ENCODE measurements around the gene DCST2.
"Not testable (repeated sequence)": the region's sequence is repeated elsewhere in the genome, so short reads cannot be mapped to it uniquely, and the experiment has no call there.

Gene DCST2

GRCh38 chr1:154987326-154987725 is 46.3 kb downstream of the DCST2 start:
- no peak for FAIRE-seq
- DNase-seq (ENCODE audit: extremely low spot score, insufficient read length, low read depth) = no peak

- FAIRE-seq; DNase-seq (ENCODE audit: extremely low spot score, insufficient read length, low read depth): not testable (repeated sequence)
Measured at GRCh38 chr1:154986736-154987135, 46.8 kb downstream of the DCST2 start.

GRCh38 chr1:154983776-154984466 is 49.7 kb downstream of the DCST2 start:
- DNase-seq (ENCODE audit: extremely low spot score, insufficient read length, low read depth) (no peak), FAIRE-seq (no peak)

GRCh38 chr1:154982897-154983648 is 50.5 kb downstream of the DCST2 start, which contains the start of gene FLAD1:
FLAD1 (plus strand) TSS chr1:154983344; CDS start chr1:154983695, 351 bp downstream.
- peak; percentile 95 for FAIRE-seq
- DNase-seq (ENCODE audit: extremely low spot score, insufficient read length, low read depth) = peak; percentile 94

GRCh38 chr1:154982341-154982740 is 51.2 kb downstream of the DCST2 start:
- no peak for FAIRE-seq
- no peak for DNase-seq (ENCODE audit: extremely low spot score, insufficient read length, low read depth)

- DNase-seq (ENCODE audit: extremely low spot score, insufficient read length, low read depth) = no peak
- no peak for FAIRE-seq
Measured at GRCh38 chr1:154978360-154978759, 55.2 kb downstream of the DCST2 start.

- DNase-seq (ENCODE audit: extremely low spot score, insufficient read length, low read depth) = not testable (repeated sequence)
Measured at GRCh38 chr1:154977762-154978161, 55.8 kb downstream of the DCST2 start.

GRCh38 chr1:154975409-154976059 is 58.0 kb downstream of the DCST2 start:
- FAIRE-seq = peak; percentile 76
- no peak for DNase-seq (ENCODE audit: extremely low spot score, insufficient read length, low read depth)

More at GRCh38 chr1:154977762-154978161, 55.8 kb downstream of the DCST2 start:
- FAIRE-seq = not testable (repeated sequence)

GRCh38 chr1:154974808-154975408 is 58.7 kb downstream of the DCST2 start:
- FAIRE-seq (no peak), DNase-seq (ENCODE audit: extremely low spot score, insufficient read length, low read depth) (peak; percentile 79)

- peak; percentile 98 for FAIRE-seq
- DNase-seq (ENCODE audit: extremely low spot score, insufficient read length, low read depth) = peak; percentile 88
Measured at GRCh38 chr1:154974102-154974807, 59.3 kb downstream of the DCST2 start, which contains the start of gene CKS1B. CKS1B (plus strand) TSS chr1:154974681; CDS start chr1:154974746, 65 bp downstream.

GRCh38 chr1:154973344-154974101 is 60.1 kb downstream of the DCST2 start:
- FAIRE-seq (no peak), DNase-seq (ENCODE audit: extremely low spot score, insufficient read length, low read depth) (peak; percentile 71)

GRCh38 chr1:154972517-154973343 is 60.9 kb downstream of the DCST2 start:
- FAIRE-seq (no peak), DNase-seq (ENCODE audit: extremely low spot score, insufficient read length, low read depth) (no peak)

GRCh38 chr1:154972213-154972516 is 61.4 kb downstream of the DCST2 start:
- DNase-seq (ENCODE audit: extremely low spot score, insufficient read length, low read depth) = no peak
- FAIRE-seq = no peak

- FAIRE-seq (no peak), DNase-seq (ENCODE audit: extremely low spot score, insufficient read length, low read depth) (no peak)
Measured at GRCh38 chr1:154971341-154971998, 62.1 kb downstream of the DCST2 start.

- DNase-seq (ENCODE audit: extremely low spot score, insufficient read length, low read depth) = no peak
- no peak for FAIRE-seq
Measured at GRCh38 chr1:154970631-154971340, 62.8 kb downstream of the DCST2 start, which contains the start of gene SHC1. SHC1 (minus strand) TSS chr1:154970747; CDS start chr1:154970526, 221 bp downstream.

GRCh38 chr1:154969860-154970452 is 63.6 kb downstream of the DCST2 start:
- FAIRE-seq (no peak), DNase-seq (ENCODE audit: extremely low spot score, insufficient read length, low read depth) (no peak)

- no peak for DNase-seq (ENCODE audit: extremely low spot score, insufficient read length, low read depth)
- FAIRE-seq = no peak
Measured at GRCh38 chr1:154969246-154969645, 64.3 kb downstream of the DCST2 start.
